GM12878 (cell line): ENCODE results near the gene ELMOD2.

ENCODE experiments used
- CTCF ChIP-seq, 3 experiments: IDR thresholded peaks in 2 of 3; conservative IDR thresholded peaks in 1 of 3; 2 replicates each; pipeline ENCODE4 v1.5.1; 2011; ENCODE audit warnings: low read depth in 3 of 3, low read length in 3 of 3, mild to moderate bottlenecking in 3 of 3, control low read depth in 2 of 3, moderate library complexity in 2 of 3, inconsistent platforms in 1 of 3, mixed read lengths in 1 of 3; ENCODE audit not compliant: control insufficient read depth in 2 of 3, insufficient read depth in 1 of 3; ENCODE audit errors: extremely low read depth in 1 of 3
- KLF5 ChIP-seq: fragments of 450-650 bp; IDR thresholded peaks from 2 replicates; pipeline ENCODE4 v1.6.1; 2014; ENCODE audit warnings: mild to moderate bottlenecking; ENCODE audit not compliant: partially characterized antibody
- TF ChIP-seq, protein P1 (sequence below): fragments of 450-650 bp; IDR thresholded peaks from 2 replicates; pipeline ENCODE4 v1.6.1; 2016; ENCODE audit warnings: mild to moderate bottlenecking

DNA sequence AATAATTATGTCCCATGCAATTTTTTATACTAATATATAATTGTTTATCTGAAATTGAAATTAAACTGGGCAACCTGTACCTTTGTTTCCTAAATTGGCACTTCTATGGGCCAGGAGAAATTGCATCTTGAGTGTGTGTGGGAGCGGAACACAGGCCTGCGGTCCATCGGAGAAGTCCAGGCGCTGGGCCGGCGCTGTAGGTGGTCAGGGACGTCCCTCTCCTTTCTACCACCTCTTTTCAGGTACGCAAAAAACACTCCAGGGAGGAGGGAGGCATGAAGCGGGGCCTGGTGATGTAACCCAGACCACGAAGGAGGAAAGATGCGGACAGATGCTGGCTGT lies 26.6 kb upstream of the ELMOD2 start:
- TF ChIP-seq, protein P1, sequence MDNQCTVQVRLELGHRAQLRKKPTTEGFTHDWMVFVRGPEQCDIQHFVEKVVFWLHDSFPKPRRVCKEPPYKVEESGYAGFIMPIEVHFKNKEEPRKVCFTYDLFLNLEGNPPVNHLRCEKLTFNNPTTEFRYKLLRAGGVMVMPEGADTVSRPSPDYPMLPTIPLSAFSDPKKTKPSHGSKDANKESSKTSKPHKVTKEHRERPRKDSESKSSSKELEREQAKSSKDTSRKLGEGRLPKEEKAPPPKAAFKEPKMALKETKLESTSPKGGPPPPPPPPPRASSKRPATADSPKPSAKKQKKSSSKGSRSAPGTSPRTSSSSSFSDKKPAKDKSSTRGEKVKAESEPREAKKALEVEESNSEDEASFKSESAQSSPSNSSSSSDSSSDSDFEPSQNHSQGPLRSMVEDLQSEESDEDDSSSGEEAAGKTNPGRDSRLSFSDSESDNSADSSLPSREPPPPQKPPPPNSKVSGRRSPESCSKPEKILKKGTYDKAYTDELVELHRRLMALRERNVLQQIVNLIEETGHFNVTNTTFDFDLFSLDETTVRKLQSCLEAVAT, result no peak
- TF ChIP-seq CTCF (IDR thresholded peaks at IDR 0.05 in 2 of 3, conservative IDR thresholded peaks at IDR 0.05 in 1 of 3; ENCODE audit: control insufficient read depth in 2 of 3, extremely low read depth in 1 of 3, insufficient read depth in 1 of 3, low read depth in 3 of 3, low read length in 3 of 3), result no peak
- no peak for TF ChIP-seq KLF5
